Neural cell (in vitro differentiated cells): ENCODE measurements around the gene TRIO.

Experiments used
- EP300 ChIP-seq: fragments of 450-650 bp; conservative IDR thresholded peaks from 2 replicates; pipeline ENCODE4 v1.6.1; 2014; ENCODE audit warnings: antibody characterized with exemption, mild to moderate bottlenecking, moderate library complexity; ENCODE audit not compliant: poor library complexity, severe bottlenecking
- EZH2 ChIP-seq: fragments of 200-600, 300-800 bp; shearing (Covaris generic), sonication (generic); IDR thresholded peaks from 2 replicates; pipeline ENCODE4 v1.6.1; 2014; ENCODE audit warnings: antibody characterized with exemption, low read length, borderline replicate concordance, mild to moderate bottlenecking; ENCODE audit not compliant: insufficient read depth, poor library complexity, severe bottlenecking
- SMC3 ChIP-seq: fragments of 450-650 bp; conservative IDR thresholded peaks from 2 replicates; pipeline ENCODE4 v1.6.1; 2014; ENCODE audit warnings: antibody characterized with exemption, mild to moderate bottlenecking, moderate library complexity; ENCODE audit not compliant: poor library complexity
- TF ChIP-seq, protein P1 (sequence below): fragments of 450-650 bp; IDR thresholded peaks from 2 replicates; pipeline ENCODE4 v1.5.1; 2014; ENCODE audit warnings: antibody characterized with exemption, mild to moderate bottlenecking, moderate library complexity; ENCODE audit not compliant: poor library complexity, severe bottlenecking

DNA sequence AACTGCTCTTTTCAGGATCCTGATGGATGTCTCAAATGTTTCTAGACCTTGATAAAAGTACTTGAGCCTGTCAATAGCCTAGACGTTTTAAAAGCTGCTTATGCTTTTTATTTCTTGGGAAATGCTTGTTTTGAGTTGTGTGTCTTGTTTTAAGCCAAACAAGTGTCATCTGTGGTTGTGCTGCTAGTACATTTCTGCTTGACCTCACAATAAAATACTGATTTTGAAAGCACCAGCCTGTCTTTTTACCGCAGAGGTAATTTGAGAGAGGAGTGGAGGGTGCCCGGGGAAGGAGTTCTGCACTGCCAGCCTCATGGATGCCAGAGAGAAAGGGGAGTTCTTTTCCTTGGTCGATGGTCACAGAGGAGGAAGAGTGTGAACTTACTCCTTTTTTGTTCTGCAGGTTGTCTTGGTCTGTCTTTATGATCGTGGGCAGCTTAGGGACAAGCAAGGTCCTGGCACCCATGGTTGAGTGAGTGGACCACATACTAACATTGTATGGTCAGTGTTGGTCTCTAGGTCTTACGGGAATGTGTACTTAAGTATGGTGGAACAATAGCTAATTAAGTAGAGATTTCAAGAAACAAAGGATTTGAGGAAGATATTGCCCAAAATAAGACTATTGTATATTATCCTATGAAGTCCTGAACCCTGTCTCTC is 61.0 kb downstream of the TRIO start:
- TF ChIP-seq, protein P1, sequence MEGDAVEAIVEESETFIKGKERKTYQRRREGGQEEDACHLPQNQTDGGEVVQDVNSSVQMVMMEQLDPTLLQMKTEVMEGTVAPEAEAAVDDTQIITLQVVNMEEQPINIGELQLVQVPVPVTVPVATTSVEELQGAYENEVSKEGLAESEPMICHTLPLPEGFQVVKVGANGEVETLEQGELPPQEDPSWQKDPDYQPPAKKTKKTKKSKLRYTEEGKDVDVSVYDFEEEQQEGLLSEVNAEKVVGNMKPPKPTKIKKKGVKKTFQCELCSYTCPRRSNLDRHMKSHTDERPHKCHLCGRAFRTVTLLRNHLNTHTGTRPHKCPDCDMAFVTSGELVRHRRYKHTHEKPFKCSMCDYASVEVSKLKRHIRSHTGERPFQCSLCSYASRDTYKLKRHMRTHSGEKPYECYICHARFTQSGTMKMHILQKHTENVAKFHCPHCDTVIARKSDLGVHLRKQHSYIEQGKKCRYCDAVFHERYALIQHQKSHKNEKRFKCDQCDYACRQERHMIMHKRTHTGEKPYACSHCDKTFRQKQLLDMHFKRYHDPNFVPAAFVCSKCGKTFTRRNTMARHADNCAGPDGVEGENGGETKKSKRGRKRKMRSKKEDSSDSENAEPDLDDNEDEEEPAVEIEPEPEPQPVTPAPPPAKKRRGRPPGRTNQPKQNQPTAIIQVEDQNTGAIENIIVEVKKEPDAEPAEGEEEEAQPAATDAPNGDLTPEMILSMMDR = no peak
- TF ChIP-seq SMC3 = no peak
- no peak for TF ChIP-seq EP300
- TF ChIP-seq EZH2 = no peak
